Measurements from ENCODE around the gene GMPPB.
A peak's percentile ranks its signal among the peaks of the same experiment; 100 is the strongest.

Gene GMPPB

DNA sequence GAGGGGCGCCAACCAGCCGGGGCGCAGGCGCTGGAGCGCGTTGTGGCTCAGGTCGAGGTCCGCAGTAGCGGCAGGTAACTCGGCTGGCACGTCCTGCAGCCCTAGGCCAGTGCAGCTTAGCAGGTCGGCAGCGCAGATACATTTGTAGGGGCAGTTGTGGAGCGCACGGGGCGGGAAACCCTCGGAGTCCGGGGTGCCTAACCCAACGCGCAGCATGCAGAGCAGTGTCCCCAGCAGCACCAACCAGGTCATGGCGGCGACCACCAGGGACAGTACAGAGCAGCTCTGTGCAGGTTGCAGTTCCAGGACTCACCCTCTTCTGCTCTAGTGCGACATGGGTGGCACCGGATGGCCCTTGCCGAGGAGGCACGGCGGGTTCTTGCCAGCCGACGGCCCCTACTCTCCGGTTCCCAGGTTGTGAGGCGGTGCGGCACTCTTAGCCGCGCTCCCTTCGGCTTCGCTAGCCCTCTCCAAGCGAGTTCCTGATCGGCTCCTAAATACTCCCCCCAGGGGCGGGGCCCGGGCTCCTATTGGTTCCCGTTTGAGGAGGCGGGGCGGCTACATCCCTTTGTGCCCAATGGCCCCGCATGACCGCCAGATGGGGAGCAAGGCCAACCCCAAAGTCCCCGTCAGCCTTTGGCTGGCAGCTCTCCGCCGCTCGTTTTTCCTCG is 4.4 kb downstream of the GMPPB start, which contains the start of gene AMIGO3:
TSS of gene AMIGO3 (minus strand) at position 471 of the 671 bp plus-strand sequence. CDS start at position 252, 219 bp downstream.
- H3F3A ChIP-seq (ENCODE audit: insufficient read depth): peaks cover 9% of the 10 kb centered on the region; the same call in 1 of the 2 replicates
- no peaks in the 10 kb centered on the region for H4K20me1 ChIP-seq (ENCODE audit: low read depth, low read length)
- no peaks in the 10 kb centered on the region for H3K9me2 ChIP-seq (replicated peaks; ENCODE audit: insufficient read depth, low read length)
- H3K4me3 ChIP-seq (ENCODE audit: insufficient read depth, low read length, poor library complexity, severe bottlenecking): peak within 1 kb of the TSS; percentile 40
- H3K79me2 ChIP-seq (ENCODE audit: insufficient read depth, low read length): 0 out of 2 replicates have a peak, but pooled peaks cover 3% of the 10 kb centered on the region
- no peaks in the 10 kb centered on the region for H3K9me3 ChIP-seq (ENCODE audit: insufficient read depth, low read length)
- peak within 1 kb of the TSS; percentile 24 for H2AFZ ChIP-seq (ENCODE audit: low read depth, low read length, severe bottlenecking)
- no peaks in the 10 kb centered on the region for H3K27me3 ChIP-seq (ENCODE audit: low read length)
- H3K36me3 ChIP-seq (ENCODE audit: low read length): no peaks in the 10 kb centered on the region
- peak within 1 kb of the TSS; percentile 57 for H3K4me2 ChIP-seq (ENCODE audit: low read depth, low read length, poor library complexity, severe bottlenecking)
- TF ChIP-seq, protein P1, sequence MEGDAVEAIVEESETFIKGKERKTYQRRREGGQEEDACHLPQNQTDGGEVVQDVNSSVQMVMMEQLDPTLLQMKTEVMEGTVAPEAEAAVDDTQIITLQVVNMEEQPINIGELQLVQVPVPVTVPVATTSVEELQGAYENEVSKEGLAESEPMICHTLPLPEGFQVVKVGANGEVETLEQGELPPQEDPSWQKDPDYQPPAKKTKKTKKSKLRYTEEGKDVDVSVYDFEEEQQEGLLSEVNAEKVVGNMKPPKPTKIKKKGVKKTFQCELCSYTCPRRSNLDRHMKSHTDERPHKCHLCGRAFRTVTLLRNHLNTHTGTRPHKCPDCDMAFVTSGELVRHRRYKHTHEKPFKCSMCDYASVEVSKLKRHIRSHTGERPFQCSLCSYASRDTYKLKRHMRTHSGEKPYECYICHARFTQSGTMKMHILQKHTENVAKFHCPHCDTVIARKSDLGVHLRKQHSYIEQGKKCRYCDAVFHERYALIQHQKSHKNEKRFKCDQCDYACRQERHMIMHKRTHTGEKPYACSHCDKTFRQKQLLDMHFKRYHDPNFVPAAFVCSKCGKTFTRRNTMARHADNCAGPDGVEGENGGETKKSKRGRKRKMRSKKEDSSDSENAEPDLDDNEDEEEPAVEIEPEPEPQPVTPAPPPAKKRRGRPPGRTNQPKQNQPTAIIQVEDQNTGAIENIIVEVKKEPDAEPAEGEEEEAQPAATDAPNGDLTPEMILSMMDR (IDR thresholded peaks at IDR 0.05; ENCODE audit: insufficient read depth, low read length, poor library complexity, severe bottlenecking): peak; percentile 19
- no peak for TF ChIP-seq EZH2phosphoT487 (conservative IDR thresholded peaks at IDR 0.05; ENCODE audit: low read length)
- H3K27ac ChIP-seq (ENCODE audit: low read depth, low read length): peak within 1 kb of the TSS; percentile 60
- peak within 1 kb of the TSS; percentile 46 for H3K9ac ChIP-seq (ENCODE audit: low read length)

DNA sequence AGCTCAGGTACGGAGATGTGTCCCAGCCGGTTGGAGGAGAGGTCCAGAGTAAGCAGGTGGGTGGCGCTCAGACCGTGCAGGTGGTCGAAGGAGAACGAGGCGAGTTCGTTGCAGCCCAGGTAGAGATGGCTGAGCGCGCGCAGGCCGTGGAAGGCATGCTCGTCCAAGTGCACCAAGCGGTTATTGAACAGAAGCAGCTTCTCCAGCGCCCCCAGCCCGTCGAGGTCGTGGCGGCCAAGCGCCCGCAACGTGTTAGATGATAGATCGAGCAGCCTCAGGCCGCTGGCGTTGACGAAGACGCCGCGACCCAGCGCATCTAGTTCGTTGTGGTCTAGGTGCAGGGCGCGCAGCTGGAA is 4.9 kb downstream of the GMPPB start:
- H3F3A ChIP-seq (ENCODE audit: insufficient read depth): peaks cover 9% of the 10 kb centered on the region; the same call in 1 of the 2 replicates
- H4K20me1 ChIP-seq (ENCODE audit: low read depth, low read length): no peaks in the 10 kb centered on the region
- H3K9me2 ChIP-seq (replicated peaks; ENCODE audit: insufficient read depth, low read length): no peaks in the 10 kb centered on the region
- no peak overlapping the region for H3K27ac ChIP-seq (ENCODE audit: low read depth, low read length)
- H3K4me2 ChIP-seq (ENCODE audit: low read depth, low read length, poor library complexity, severe bottlenecking): peak overlapping the region; percentile 57
- 0 out of 2 replicates have a peak, but pooled peaks cover 3% of the 10 kb centered on the region for H3K79me2 ChIP-seq (ENCODE audit: insufficient read depth, low read length)
- peak overlapping the region; percentile 40 for H3K4me3 ChIP-seq (ENCODE audit: insufficient read depth, low read length, poor library complexity, severe bottlenecking)
- no peaks in the 10 kb centered on the region for H3K27me3 ChIP-seq (ENCODE audit: low read length)
- H2AFZ ChIP-seq (ENCODE audit: low read depth, low read length, severe bottlenecking): no peak overlapping the region
- H3K36me3 ChIP-seq (ENCODE audit: low read length): no peaks in the 10 kb centered on the region
- H3K9ac ChIP-seq (ENCODE audit: low read length): peak overlapping the region; percentile 46
- no peak for TF ChIP-seq EZH2phosphoT487 (conservative IDR thresholded peaks at IDR 0.05; ENCODE audit: low read length)
- TF ChIP-seq, protein P1 (IDR thresholded peaks at IDR 0.05; ENCODE audit: insufficient read depth, low read length, poor library complexity, severe bottlenecking): no peak
- H3K9me3 ChIP-seq (ENCODE audit: insufficient read depth, low read length): no peaks in the 10 kb centered on the region

DNA sequence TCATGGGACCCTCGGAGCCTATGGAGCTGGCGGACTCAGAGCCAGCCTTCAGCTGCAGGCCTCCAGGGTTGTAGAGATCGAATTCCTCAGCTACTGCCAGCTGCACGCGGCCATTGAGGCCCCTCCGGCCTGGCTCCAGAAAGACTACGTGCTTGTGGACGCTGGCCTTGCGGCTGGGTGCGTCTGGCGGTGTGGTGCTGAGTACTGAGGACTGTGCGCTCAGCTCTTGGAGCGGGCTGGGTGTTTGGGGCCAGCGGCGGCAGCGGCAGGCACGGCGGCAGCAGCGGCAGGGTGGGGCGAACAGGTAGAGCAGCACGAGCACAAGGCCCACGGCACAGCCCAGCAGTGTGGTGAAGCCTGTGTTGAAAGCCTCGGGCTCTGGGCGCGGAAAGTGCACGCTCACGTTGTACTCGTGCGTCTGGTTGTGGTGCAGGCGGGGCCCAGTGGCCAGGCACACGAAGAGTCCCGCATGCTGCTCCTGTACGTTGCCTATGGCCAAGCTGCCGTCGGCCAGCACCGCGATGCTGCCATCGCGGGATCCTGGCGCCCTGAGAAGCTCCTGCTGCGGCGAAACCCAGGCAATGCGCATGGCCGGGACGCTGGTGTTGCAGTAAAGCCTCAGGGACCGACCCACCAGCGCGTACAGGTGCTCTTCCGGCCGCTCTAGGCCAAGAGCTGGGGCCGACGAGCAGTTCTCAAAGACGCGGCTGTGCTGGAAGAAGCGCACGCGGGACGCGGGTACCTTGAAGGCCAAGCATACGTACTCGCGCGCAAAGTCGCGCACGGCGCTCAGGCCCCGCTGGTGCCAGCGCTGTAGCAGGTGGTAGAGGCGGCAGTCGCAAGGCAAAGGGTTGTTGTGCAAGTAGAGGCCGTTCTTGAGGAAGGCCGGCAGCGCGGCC is 5.5 kb downstream of the GMPPB start:
- Histone ChIP-seq H3K27me3 (ENCODE audit: low read length) (no peaks in the 10 kb centered on the region), H3K36me3 (ENCODE audit: low read length) (no peaks in the 10 kb centered on the region), H3K4me3 (ENCODE audit: insufficient read depth, low read length, poor library complexity, severe bottlenecking) (no peak overlapping the region), H3K9me2 (replicated peaks; ENCODE audit: insufficient read depth, low read length) (no peaks in the 10 kb centered on the region), H3F3A (ENCODE audit: insufficient read depth) (peaks cover 9% of the 10 kb centered on the region; the same call in 1 of the 2 replicates), H3K9ac (ENCODE audit: low read length) (no peak overlapping the region), H4K20me1 (ENCODE audit: low read depth, low read length) (no peaks in the 10 kb centered on the region), H2AFZ (ENCODE audit: low read depth, low read length, severe bottlenecking) (no peak overlapping the region), H3K79me2 (ENCODE audit: insufficient read depth, low read length) (no peaks in the 10 kb centered on the region), H3K4me2 (ENCODE audit: low read depth, low read length, poor library complexity, severe bottlenecking) (no peak overlapping the region), H3K9me3 (ENCODE audit: insufficient read depth, low read length) (no peaks in the 10 kb centered on the region), H3K27ac (ENCODE audit: low read depth, low read length) (no peak overlapping the region)
- TF ChIP-seq, protein P1 (IDR thresholded peaks at IDR 0.05; ENCODE audit: insufficient read depth, low read length, poor library complexity, severe bottlenecking): no peak
- no peak for TF ChIP-seq EZH2phosphoT487 (conservative IDR thresholded peaks at IDR 0.05; ENCODE audit: low read length)

Data from SU-DHL-6 (cell line).